OCI-LY1 (cell line): ENCODE data around the gene IKZF2.

ENCODE experiments used
- H2AFZ ChIP-seq: fragments of 200-600 bp; sonication (generic), shearing (Covaris generic); 2 replicates; pipeline ENCODE4 v1.6.0; 2014; ENCODE audit warnings: antibody characterized with exemption, mild to moderate bottlenecking, low read length
- H3F3A ChIP-seq: fragments of 200-600 bp; sonication (generic), shearing (Covaris generic); 2 replicates; pipeline ENCODE4 v1.6.0; 2014; ENCODE audit warnings: mild to moderate bottlenecking, antibody characterized with exemption, low read length, moderate library complexity; ENCODE audit not compliant: insufficient read depth
- H3K27ac ChIP-seq: fragments of 200-600 bp; sonication (generic); 2 replicates; pipeline ENCODE4 v1.5.1; 2014; ENCODE audit warnings: low read length, mixed run types, mild to moderate bottlenecking, low read depth; ENCODE audit not compliant: poor library complexity, severe bottlenecking
- H3K27me3 ChIP-seq: fragments of 200-600 bp; sonication (generic); 2 replicates; pipeline ENCODE4 v1.6.0; 2014; ENCODE audit warnings: antibody characterized with exemption, mild to moderate bottlenecking, low read length, moderate library complexity; ENCODE audit not compliant: insufficient read depth
- H3K36me3 ChIP-seq: fragments of 200-600 bp; sonication (generic); 2 replicates; pipeline ENCODE4 v1.6.1; 2014; ENCODE audit warnings: mild to moderate bottlenecking, antibody characterized with exemption, low read length, moderate library complexity, mixed read lengths; ENCODE audit not compliant: insufficient read depth
- H3K4me1 ChIP-seq: fragments of 200-600 bp; sonication (generic); 2 replicates; pipeline ENCODE4 v1.5.1; 2014; ENCODE audit warnings: mild to moderate bottlenecking, low read length, moderate library complexity; ENCODE audit not compliant: insufficient read depth, severe bottlenecking
- H3K4me2 ChIP-seq: fragments of 200-600 bp; sonication (generic), shearing (Covaris generic); 2 replicates; pipeline ENCODE4 v1.6.1; 2014; ENCODE audit warnings: low read length
- H3K4me3 ChIP-seq: fragments of 200-600 bp; sonication (generic); 2 replicates; pipeline ENCODE4 v1.5.1; 2014; ENCODE audit warnings: low read length, low read depth, mild to moderate bottlenecking, mixed read lengths; ENCODE audit not compliant: poor library complexity, severe bottlenecking
- H3K79me2 ChIP-seq: fragments of 200-600 bp; shearing (Covaris generic); 2 replicates; pipeline ENCODE4 v1.6.1; 2016; ENCODE audit warnings: mixed run types, low read length, mixed read lengths; ENCODE audit not compliant: insufficient read depth
- H3K9ac ChIP-seq: fragments of 200-600 bp; sonication (generic), shearing (Covaris generic); 2 replicates; pipeline ENCODE4 v1.6.1; 2014; ENCODE audit warnings: mild to moderate bottlenecking, low read length, mixed read lengths
- H3K9me2 ChIP-seq: fragments of 200-600 bp; sonication (generic), shearing (Covaris generic); 2 replicates; pipeline ENCODE4 v1.6.1; 2014; ENCODE audit warnings: low read depth, mild to moderate bottlenecking, low read length, mixed read lengths
- H3K9me3 ChIP-seq: fragments of 200-600 bp; shearing (Covaris generic); 2 replicates; pipeline ENCODE4 v1.6.1; 2014; ENCODE audit warnings: low read length, mixed read lengths
- H4K20me1 ChIP-seq: fragments of 200-600 bp; sonication (generic), shearing (Covaris generic); 2 replicates; pipeline ENCODE4 v1.6.0; 2016; ENCODE audit warnings: mild to moderate bottlenecking, low read length; ENCODE audit not compliant: insufficient read depth
- CTCF ChIP-seq: fragments of 200-600 bp; sonication (generic), shearing (Covaris generic); IDR thresholded peaks from 2 replicates; pipeline ENCODE4 v1.5.1; 2017; ENCODE audit warnings: mild to moderate bottlenecking, antibody characterized with exemption, low read length, moderate library complexity, mixed read lengths
- EZH2 ChIP-seq: fragments of 200-600 bp; sonication (generic), shearing (Covaris generic); IDR thresholded peaks from 2 replicates; pipeline ENCODE4 v1.8.0; 2017; ENCODE audit warnings: borderline replicate concordance, mixed run types, mild to moderate bottlenecking, antibody characterized with exemption, low read length, moderate library complexity, mixed read lengths

IKZF2 gene

GRCh38 chr2:212966884-212967283 is 184.5 kb downstream of the IKZF2 start:
- H3K9me3 ChIP-seq: no peaks in the 10 kb centered on the region
- no peaks in the 10 kb centered on the region for H3F3A ChIP-seq
- no peaks in the 10 kb centered on the region for H3K4me1 ChIP-seq
- H3K4me3 ChIP-seq: no peak overlapping the region
- H4K20me1 ChIP-seq: no peaks in the 10 kb centered on the region
- H3K79me2 ChIP-seq: no peaks in the 10 kb centered on the region
- no peak overlapping the region for H3K27ac ChIP-seq
- H2AFZ ChIP-seq: no peak overlapping the region
- peaks cover 89% of the 10 kb centered on the region for H3K36me3 ChIP-seq
- H3K9ac ChIP-seq: no peak overlapping the region
- no peaks in the 10 kb centered on the region for H3K9me2 ChIP-seq
- no peak overlapping the region for H3K4me2 ChIP-seq
- H3K27me3 ChIP-seq: no peaks in the 10 kb centered on the region
- TF ChIP-seq EZH2 (no peak), CTCF (no peak)

DNA sequence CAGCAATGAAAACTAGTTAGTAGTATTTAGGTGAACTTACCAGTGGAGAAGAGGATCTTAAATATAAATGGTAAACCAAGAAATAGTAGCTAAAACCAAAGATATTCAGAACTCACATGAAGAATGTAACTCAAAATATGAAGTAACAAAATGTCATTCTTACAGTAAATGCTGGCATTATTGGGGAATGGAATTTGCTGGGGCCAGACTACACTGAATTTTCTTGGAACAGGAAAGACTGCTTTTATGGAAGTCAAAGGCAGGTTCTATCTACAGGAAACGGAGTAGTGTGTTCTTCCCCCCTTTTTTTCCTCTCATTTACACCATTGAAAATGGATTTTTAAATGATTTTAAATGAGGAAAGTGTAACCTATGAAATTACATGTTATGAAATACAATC is 188.7 kb downstream of the IKZF2 start:
- Histone ChIP-seq H3K4me2 (no peak overlapping the region), H2AFZ (no peak overlapping the region), H3K27ac (no peak overlapping the region), H3K4me1 (no peaks in the 10 kb centered on the region), H3K4me3 (no peak overlapping the region), H3K9ac (no peak overlapping the region), H4K20me1 (no peaks in the 10 kb centered on the region), H3K9me3 (no peaks in the 10 kb centered on the region), H3K36me3 (peaks cover 87% of the 10 kb centered on the region), H3K9me2 (no peaks in the 10 kb centered on the region), H3F3A (no peaks in the 10 kb centered on the region), H3K27me3 (no peaks in the 10 kb centered on the region), H3K79me2 (no peaks in the 10 kb centered on the region)
- no peak for TF ChIP-seq CTCF

DNA sequence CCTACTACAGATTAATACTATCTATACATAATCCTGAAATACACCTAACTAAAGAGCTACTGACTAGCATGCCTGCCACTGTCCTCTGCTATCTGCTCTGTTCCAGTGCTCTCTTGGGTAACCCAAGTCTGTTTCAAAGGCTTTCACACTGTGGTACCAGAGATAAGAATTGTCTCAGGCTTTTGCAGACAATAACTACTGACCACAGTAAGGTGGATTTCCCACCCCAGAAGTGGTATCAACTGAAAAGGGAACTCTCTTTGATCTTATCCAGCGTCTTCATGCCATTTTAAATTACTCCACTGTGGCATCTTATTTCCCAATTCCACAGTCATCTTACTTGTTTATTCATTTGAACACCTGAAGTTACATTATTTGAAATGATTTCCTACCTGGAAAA is 190.2 kb downstream of the IKZF2 start:
- no peaks in the 10 kb centered on the region for H3K9me2 ChIP-seq
- no peaks in the 10 kb centered on the region for H4K20me1 ChIP-seq
- H3F3A ChIP-seq: no peaks in the 10 kb centered on the region
- no peak overlapping the region for H3K4me2 ChIP-seq
- no peaks in the 10 kb centered on the region for H3K4me1 ChIP-seq
- H3K79me2 ChIP-seq: no peaks in the 10 kb centered on the region
- H3K9ac ChIP-seq: no peak overlapping the region
- H3K27me3 ChIP-seq: no peaks in the 10 kb centered on the region
- peaks cover 87% of the 10 kb centered on the region for H3K36me3 ChIP-seq
- no peak overlapping the region for H3K27ac ChIP-seq
- no peak overlapping the region for H3K4me3 ChIP-seq
- no peak overlapping the region for H2AFZ ChIP-seq
- no peaks in the 10 kb centered on the region for H3K9me3 ChIP-seq
- no peak for TF ChIP-seq CTCF
- no peak for TF ChIP-seq EZH2
